Measurements from ENCODE around the gene FCSK.

FCSK gene

DNA sequence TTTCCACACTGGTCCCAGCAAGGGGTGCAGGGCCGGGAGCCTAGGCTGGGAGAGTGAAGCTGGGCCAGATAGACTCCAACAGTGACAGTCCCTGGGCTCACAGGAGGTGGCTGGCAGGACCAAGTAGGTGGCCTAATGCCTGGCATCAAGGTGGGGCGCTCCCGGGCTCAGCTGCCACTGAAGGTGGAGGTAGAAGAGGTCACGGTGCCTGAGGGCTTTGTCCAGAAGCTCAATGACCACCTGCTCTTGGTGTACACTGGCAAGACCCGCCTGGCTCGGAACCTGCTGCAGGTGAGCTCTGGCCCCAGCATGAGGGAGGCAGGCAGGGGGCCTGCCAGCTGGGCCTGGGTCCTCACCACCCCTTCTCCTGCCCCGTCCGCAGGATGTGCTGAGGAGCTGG is 23.8 kb downstream of the FCSK start:
- TF ChIP-seq CTCF (IDR thresholded peaks at IDR 0.05; ENCODE audit: low read depth, low read length), result no peak
- H3K4me3 ChIP-seq (ENCODE audit: low read depth, low read length), result no peak overlapping the region

DNA sequence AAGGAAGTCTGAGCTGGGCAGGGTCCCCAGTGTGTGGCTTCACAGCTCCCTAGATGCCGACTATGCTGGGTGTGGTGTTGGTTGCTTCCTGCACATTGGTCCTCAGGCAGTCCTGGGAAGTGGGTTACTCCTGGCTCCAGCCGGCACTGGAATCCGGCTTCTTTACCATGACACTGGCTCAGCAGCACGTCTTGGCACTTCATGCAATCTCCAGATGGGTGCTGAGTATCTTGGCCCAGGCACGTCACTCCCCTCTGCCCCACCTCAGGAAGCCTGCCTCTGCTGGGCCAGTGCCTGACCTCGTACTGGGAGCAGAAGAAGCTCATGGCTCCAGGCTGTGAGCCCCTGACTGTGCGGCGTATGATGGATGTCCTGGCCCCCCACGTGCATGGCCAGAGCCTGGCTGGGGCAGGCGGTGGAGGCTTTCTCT is 24.5 kb downstream of the FCSK start:
- H3K4me3 ChIP-seq (ENCODE audit: low read depth, low read length), result no peak overlapping the region
- TF ChIP-seq CTCF (IDR thresholded peaks at IDR 0.05; ENCODE audit: low read depth, low read length), result no peak

- no peak overlapping the region for H3K4me3 ChIP-seq (ENCODE audit: low read depth, low read length)
- TF ChIP-seq CTCF (IDR thresholded peaks at IDR 0.05; ENCODE audit: low read depth, low read length), result no peak
Measured at GRCh38 chr16:70480127-70481105, 26.0 kb downstream of the FCSK start.

DNA sequence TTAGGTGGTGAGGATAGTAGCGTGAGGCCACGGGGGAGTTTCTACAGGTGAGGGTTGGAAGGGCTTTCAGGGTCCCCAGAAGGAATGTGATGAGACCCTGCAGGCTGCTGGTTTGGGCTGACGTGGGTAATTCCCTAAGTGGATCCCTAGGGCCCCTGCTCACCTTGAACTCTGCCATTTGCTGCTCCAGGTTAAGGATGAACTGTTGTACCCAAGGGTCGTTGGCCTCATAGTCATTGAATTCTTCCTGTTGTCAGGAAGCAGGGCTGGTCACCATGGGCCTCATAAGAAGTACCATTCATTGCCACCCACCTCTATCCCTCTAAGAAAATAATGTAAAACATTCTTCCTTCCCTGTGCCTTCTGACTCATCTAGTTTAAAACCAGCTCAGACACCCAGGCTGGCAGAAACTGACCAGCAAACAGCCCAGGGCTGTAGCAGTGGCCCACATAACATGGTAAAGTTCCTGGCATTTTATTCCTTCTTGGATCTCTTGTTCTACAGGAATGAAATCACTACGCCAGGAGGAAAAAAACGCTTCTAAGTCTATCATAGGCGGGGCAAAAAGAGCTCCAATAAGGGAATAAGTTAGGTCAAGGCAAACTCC is 27.6 kb downstream of the FCSK start:
- H3K4me3 ChIP-seq (ENCODE audit: low read depth, low read length), result no peak overlapping the region
- no peak for TF ChIP-seq CTCF (IDR thresholded peaks at IDR 0.05; ENCODE audit: low read depth, low read length)

GRCh38 chr16:70482624-70483023 is 28.2 kb downstream of the FCSK start:
- TF ChIP-seq CTCF (IDR thresholded peaks at IDR 0.05; ENCODE audit: low read depth, low read length), result no peak
- no peak overlapping the region for H3K4me3 ChIP-seq (ENCODE audit: low read depth, low read length)

DNA sequence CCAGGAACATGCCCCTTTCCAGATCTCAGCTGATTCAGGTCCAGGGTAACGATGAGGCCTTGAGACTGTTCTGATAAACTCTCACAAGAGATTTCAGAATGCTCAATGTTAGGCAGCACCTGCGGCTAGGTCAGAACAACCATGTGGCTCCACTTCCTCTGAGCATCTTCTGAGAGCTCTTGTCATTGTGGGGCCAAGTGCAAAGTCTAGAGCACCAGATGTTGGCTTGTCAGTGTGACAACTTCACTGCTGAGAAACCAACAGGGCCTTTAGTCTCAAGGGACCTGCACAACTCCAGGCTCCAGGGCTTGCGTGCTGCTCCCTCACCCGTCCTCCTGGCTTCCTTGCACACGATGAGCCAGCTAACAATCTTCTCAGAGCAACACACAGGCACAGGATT is 29.0 kb downstream of the FCSK start:
- no peak for TF ChIP-seq CTCF (IDR thresholded peaks at IDR 0.05; ENCODE audit: low read depth, low read length)
- H3K4me3 ChIP-seq (ENCODE audit: low read depth, low read length), result no peak overlapping the region

DNA sequence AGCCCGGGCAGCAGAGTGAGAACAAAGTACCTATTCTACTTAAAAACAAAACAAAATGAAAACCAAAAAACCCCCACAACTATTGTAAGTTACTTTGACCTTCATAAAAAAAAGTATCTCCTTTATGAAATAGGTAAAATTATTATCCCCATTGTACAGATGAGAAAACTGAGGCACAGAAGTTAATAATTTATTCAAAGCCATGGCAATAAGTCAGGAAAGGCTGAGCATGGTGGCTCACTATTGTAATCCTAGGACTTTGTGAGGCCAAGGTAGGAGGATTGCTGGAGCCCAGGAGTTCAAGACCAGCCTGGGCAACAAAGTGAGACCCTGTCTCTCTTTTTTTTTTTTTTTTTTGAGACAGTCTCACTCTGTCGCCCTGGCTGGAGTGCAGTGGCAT is 30.5 kb downstream of the FCSK start:
- no peak overlapping the region for H3K4me3 ChIP-seq (ENCODE audit: low read depth, low read length)
- no peak for TF ChIP-seq CTCF (IDR thresholded peaks at IDR 0.05; ENCODE audit: low read depth, low read length)

Data from WI38 (cell line).